ENCODE data around the gene MUC5B.

DNA sequence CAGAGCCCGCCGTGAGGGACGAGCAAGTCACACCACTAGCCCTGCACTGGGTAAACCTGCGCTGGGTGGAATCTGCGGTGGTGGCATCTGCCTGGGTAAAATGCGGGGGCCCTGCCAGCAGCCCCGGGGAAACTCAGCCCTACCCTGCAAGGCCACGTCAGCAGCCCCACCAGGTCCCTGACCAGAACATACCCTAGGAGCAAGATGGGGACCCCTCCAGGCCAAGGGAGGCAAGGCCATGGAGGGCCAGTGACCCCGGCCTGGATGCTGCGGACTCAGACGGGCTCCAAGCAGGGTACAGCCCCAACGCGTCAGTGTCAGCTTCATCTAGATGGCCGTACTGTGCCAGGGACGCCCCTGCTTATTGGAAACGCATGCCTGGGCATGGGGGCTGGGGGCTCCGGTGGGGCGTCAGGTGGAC is 60.2 kb downstream of the MUC5B start:
- no peak for TF ChIP-seq POLR2A (IDR thresholded peaks at IDR 0.05; ENCODE audit: low read depth, low read length)
- TF ChIP-seq TAF1 (IDR thresholded peaks at IDR 0.05; ENCODE audit: low read depth, low read length): no peak
- no peak for TF ChIP-seq POLR2AphosphoS5 (IDR thresholded peaks at IDR 0.05; ENCODE audit: low read depth, low read length)
